CD4-positive, CD25-positive, alpha-beta regulatory T cell (primary cell): ENCODE measurements around the gene COL4A2. TPM values are rescaled to one million over a fixed set of nuclear protein-coding genes. Genes with fewer than 3 reads are reported as not detected.
A peak's percentile ranks its signal among the peaks of the same experiment; 100 is the strongest.

Experiments used
- ATAC-seq, 2 donors: fragments of 150-1000 bp; cut with Tn5 transposase; one replicate each; pipeline ENCODE4 v1.10.0; 2021; ENCODE audit warnings: low read depth in 2 of 2, moderate number of reproducible peaks in 2 of 2, moderate library complexity in 1 of 2
- DNase-seq, 3 donors: peaks; one replicate each; pipeline versions ENCODE4 v3.0.0 to v3.0.0-alpha.2; 2012 to 2022; ENCODE audit warnings: mixed read lengths in 1 of 3
- H3K27ac ChIP-seq: one replicate; pipeline ENCODE4 v1.7.0; 2013; ENCODE audit warnings: mild to moderate bottlenecking, low read length; ENCODE audit not compliant: insufficient read depth, poor library complexity, severe bottlenecking
- H3K27me3 ChIP-seq: one replicate; pipeline ENCODE4 v1.7.0; 2013; ENCODE audit warnings: low read length; ENCODE audit not compliant: control insufficient read depth, insufficient read depth
- H3K36me3 ChIP-seq: one replicate; pipeline ENCODE4 v1.7.0; 2013; ENCODE audit warnings: mild to moderate bottlenecking, low read length, moderate library complexity; ENCODE audit not compliant: control insufficient read depth, insufficient read depth
- H3K4me1 ChIP-seq: 2 replicates; pipeline ENCODE4 v1.7.0; 2013; ENCODE audit warnings: mild to moderate bottlenecking, low read length; ENCODE audit not compliant: insufficient read depth, control insufficient read depth, poor library complexity, severe bottlenecking
- H3K4me3 ChIP-seq: one replicate; pipeline ENCODE4 v1.7.0; 2013; ENCODE audit warnings: low read depth, mild to moderate bottlenecking, low read length, moderate library complexity
- H3K9me3 ChIP-seq, 2 experiments: 1 replicate in 1 of 2; 2 replicates in 1 of 2; pipeline ENCODE4 v1.7.0; 2013; ENCODE audit warnings: low read length in 2 of 2, mild to moderate bottlenecking in 1 of 2, moderate library complexity in 1 of 2; ENCODE audit not compliant: control insufficient read depth in 2 of 2
- H3K27ac Mint-ChIP-seq, 3 donors: one replicate each; pipeline ENCODE4 v1.8.0; 2020 to 2022; ENCODE audit warnings: mild to moderate bottlenecking in 3 of 3, mixed read lengths in 3 of 3, moderate library complexity in 2 of 3
- H3K27me3 Mint-ChIP-seq: one replicate; pipeline ENCODE4 v1.8.0; 2022; ENCODE audit warnings: mild to moderate bottlenecking, mixed read lengths
- H3K36me3 Mint-ChIP-seq: one replicate; pipeline ENCODE4 v1.8.0; 2020; ENCODE audit warnings: mixed read lengths
- H3K4me1 Mint-ChIP-seq, 4 donors: one replicate each; pipeline ENCODE4 v1.8.0; 2020 to 2022; ENCODE audit warnings: mixed read lengths in 4 of 4, mild to moderate bottlenecking in 1 of 4
- H3K4me3 Mint-ChIP-seq, 4 donors: one replicate each; pipeline ENCODE4 v1.8.0; 2020 to 2022; ENCODE audit warnings: mild to moderate bottlenecking in 4 of 4, mixed read lengths in 4 of 4, moderate library complexity in 3 of 4
- H3K9me3 Mint-ChIP-seq, 7 donors: one replicate each; pipeline ENCODE4 v1.8.0; 2020 to 2022; ENCODE audit warnings: mixed read lengths in 7 of 7, mild to moderate bottlenecking in 3 of 7, moderate library complexity in 2 of 7
- polyA plus RNA-seq, 4 donors: library from polyadenylated mRNA; unstranded; fragments of 300-500 nt; fragmentation: Illumina TruSeq; gene quantifications; one replicate each; pipeline ENCODE4 v1.2.3, GENCODE V29; 2021
- total RNA-seq: library from RNA; stranded (reverse); gene quantifications from one replicate; pipeline ENCODE4 v1.2.3, GENCODE V29; 2022

The COL4A2 gene
- total and polyA plus RNA-seq, 5 donors from 2014 or later = not detected

DNA sequence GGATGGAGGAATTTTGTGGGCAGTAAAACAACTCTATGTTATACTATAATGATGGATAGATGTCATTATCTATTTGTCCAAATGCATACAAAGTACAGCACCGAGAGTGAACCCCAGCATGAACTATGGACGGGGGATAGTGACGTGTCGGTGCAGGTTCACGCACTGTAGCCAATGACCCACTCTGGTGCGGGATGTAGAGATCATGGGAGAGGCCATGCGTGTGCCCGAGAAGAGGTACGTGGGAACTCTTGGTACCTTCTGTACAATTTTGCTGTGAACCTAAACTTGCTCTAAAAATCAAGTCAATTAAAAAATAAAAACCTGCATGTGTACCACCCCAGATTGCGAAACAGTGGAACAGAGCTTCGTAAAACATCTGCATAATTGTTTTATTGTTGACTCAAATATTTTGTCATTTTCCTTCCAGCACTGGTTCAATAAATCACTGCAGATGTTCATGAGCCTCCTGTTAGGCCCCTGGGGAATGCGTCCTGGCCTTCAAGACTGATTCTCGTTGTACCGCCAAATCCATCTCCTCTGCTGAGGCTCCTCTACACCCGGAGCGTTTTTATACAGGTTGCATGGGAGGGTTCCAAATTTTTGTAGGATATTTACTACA is 31.0 kb upstream of the COL4A2 start:
- Histone ChIP-seq H3K36me3 (no peaks in the 10 kb centered on the region), H3K9me3 (no peaks in the 10 kb centered on the region), H3K4me3 (no peak overlapping the region), H3K27me3 (no peaks in the 10 kb centered on the region), H3K4me1 (no peaks in the 10 kb centered on the region), H3K27ac (no peak overlapping the region)
- Mint-ChIP-seq H3K9me3 (no peaks in the 10 kb centered on the region), H3K27ac (no peak overlapping the region), H3K36me3 (no peaks in the 10 kb centered on the region), H3K4me3 (no peak overlapping the region), H3K27me3 (no peaks in the 10 kb centered on the region), H3K4me1 (no peaks in the 10 kb centered on the region)
- no peak for ATAC-seq
- DNase-seq = no peak

DNA sequence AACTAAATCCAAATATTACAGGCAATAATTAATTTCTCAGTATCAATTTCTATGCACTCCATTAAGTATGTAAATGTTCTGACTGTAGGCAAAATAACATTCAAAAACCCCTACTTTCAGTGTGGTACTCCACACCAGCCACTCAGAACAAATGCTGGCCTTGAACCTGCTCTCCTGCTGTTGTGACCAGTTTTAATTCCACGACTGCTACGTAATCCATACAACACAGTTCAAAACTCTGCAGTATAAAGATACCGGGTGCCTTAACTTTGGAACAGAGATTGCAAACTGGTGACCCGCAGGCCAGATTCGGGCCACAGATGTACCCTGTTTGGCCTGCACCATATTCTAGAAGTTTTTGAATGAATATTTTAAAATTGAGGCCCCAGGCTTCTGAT is 30.5 kb upstream of the COL4A2 start:
- Mint-ChIP-seq H3K27ac (no peak overlapping the region), H3K4me1 (no peaks in the 10 kb centered on the region), H3K27me3 (no peaks in the 10 kb centered on the region), H3K4me3 (no peak overlapping the region), H3K9me3 (no peaks in the 10 kb centered on the region), H3K36me3 (no peaks in the 10 kb centered on the region)
- H3K4me1 ChIP-seq = no peaks in the 10 kb centered on the region
- ATAC-seq = no peak
- H3K27me3 ChIP-seq = no peaks in the 10 kb centered on the region
- H3K36me3 ChIP-seq = no peaks in the 10 kb centered on the region
- H3K4me3 ChIP-seq = no peak overlapping the region
- H3K27ac ChIP-seq = no peak overlapping the region
- no peaks in the 10 kb centered on the region for H3K9me3 ChIP-seq
- no peak for DNase-seq

DNA sequence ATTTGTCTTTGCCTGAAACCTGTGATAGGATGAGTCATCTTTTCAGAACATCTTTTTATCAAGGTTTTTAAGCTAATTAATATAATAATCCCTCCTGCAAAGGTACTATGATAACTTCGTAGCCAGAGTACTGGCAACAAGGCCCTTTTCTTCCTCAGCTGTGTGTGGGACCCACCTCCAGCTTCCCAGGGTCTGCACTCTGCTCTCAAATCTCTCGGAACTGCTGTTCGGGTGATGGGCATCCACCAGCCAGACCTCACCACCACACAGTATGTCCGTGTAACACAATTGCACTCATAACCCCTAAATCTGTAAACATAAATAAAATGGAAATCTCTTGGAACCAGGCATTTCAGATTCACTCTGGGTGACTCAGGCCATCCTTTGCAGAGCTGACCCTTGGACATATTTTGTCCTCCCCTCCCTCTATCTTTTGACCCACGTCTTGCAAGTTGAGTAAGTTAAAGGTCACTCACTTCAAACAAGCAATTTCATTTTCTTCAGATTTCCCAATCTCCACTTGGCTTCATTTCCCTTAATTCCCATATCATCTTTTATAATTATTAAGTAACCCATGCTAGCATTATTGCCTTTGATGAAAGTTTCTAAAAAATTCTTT is 29.6 kb upstream of the COL4A2 start:
- H3K9me3 Mint-ChIP-seq = no peaks in the 10 kb centered on the region
- H3K27me3 ChIP-seq = no peaks in the 10 kb centered on the region
- H3K36me3 Mint-ChIP-seq = no peaks in the 10 kb centered on the region
- H3K4me1 ChIP-seq = no peaks in the 10 kb centered on the region
- ATAC-seq = no peak
- H3K27ac ChIP-seq = no peak overlapping the region
- no peak for DNase-seq
- H3K9me3 ChIP-seq = no peaks in the 10 kb centered on the region
- no peak overlapping the region for H3K4me3 Mint-ChIP-seq
- no peak overlapping the region for H3K4me3 ChIP-seq
- no peaks in the 10 kb centered on the region for H3K4me1 Mint-ChIP-seq
- peaks cover 3% of the 10 kb centered on the region for H3K27me3 Mint-ChIP-seq
- no peak overlapping the region for H3K27ac Mint-ChIP-seq
- no peaks in the 10 kb centered on the region for H3K36me3 ChIP-seq

DNA sequence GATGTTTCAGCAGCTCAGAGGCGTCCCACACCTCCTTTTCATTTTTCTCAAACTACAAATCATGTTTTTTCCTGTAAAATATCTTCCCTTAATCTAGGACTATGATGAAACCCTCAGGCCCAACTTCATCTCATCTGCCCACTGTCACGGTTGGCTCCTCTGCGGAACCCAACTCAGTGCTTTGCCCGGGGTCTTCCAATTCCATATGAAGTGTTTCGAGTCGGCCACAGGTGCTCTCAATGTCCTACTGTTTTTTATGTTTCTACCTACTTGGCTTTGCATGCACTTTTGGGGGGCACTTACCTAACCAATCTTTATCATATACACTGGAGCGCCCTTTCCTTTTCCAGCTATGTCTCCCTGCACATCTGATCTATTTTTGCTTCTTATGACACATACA is 28.2 kb upstream of the COL4A2 start:
- Mint-ChIP-seq H3K27me3 (peaks cover 6% of the 10 kb centered on the region), H3K36me3 (no peaks in the 10 kb centered on the region), H3K4me3 (no peak overlapping the region), H3K9me3 (no peaks in the 10 kb centered on the region), H3K4me1 (no peaks in the 10 kb centered on the region), H3K27ac (peak overlapping the region in 1 of 3 donors; percentile 16)
- Histone ChIP-seq H3K27me3 (no peaks in the 10 kb centered on the region), H3K9me3 (no peaks in the 10 kb centered on the region), H3K27ac (no peak overlapping the region), H3K4me1 (no peaks in the 10 kb centered on the region), H3K4me3 (no peak overlapping the region), H3K36me3 (no peaks in the 10 kb centered on the region)
- DNase-seq (no peak), ATAC-seq (no peak)

DNA sequence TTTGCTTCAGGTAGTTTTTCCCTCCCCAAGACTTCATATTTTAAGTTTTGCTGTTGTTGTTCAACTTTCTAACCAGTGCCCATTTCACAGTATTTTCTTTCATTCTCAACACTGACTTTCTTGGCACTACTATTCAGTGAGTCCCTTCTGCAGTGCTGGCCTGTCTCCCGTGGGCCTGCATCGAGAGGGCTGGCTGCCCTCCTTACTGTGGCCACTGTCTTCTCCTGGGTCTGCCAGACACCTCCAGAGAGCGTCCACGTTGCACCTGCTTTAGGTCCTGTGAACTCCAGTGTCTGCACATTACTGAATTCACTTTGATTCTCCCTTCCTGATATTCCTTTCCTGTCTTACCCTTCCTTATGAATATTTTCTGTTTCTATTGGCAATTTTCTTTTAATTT is 27.4 kb upstream of the COL4A2 start:
- H3K36me3 ChIP-seq = no peaks in the 10 kb centered on the region
- DNase-seq = no peak
- no peaks in the 10 kb centered on the region for H3K4me1 ChIP-seq
- H3K36me3 Mint-ChIP-seq = no peaks in the 10 kb centered on the region
- no peak overlapping the region for H3K27ac Mint-ChIP-seq
- no peaks in the 10 kb centered on the region for H3K4me1 Mint-ChIP-seq
- H3K27ac ChIP-seq = no peak overlapping the region
- H3K27me3 Mint-ChIP-seq = peaks cover 6% of the 10 kb centered on the region
- H3K9me3 ChIP-seq = no peaks in the 10 kb centered on the region
- no peak overlapping the region for H3K4me3 ChIP-seq
- no peaks in the 10 kb centered on the region for H3K9me3 Mint-ChIP-seq
- H3K4me3 Mint-ChIP-seq = no peak overlapping the region
- no peaks in the 10 kb centered on the region for H3K27me3 ChIP-seq
- no peak for ATAC-seq

DNA sequence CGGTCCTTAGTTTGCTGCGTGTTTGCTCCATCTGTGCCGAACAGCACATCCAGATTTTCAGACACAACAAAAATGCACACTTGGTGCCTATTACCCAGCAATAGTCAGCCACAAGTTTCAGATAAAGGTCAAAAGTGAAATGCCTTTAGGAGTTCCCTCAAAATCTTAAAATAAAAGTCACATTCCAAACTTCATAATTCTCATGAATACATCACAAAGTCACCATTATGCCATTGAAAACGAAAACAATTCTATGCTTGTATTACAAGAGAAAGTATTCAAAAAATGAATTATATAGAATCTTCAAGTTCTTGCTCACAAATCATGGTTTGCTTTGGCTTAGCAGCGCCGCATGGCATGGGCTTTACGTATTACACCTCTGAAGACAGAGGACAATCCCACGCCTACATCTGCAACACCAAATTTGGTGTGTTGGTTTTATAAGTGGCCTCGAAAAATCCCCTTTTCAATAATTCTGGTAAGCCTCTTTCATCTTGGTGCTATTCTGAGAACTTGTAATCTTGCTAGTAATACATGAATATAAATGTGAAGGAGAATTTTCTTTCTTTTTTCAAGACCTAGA is 26.8 kb upstream of the COL4A2 start:
- Mint-ChIP-seq H3K4me3 (no peak overlapping the region), H3K27ac (no peak overlapping the region), H3K4me1 (no peaks in the 10 kb centered on the region), H3K9me3 (no peaks in the 10 kb centered on the region), H3K36me3 (no peaks in the 10 kb centered on the region), H3K27me3 (peaks cover 6% of the 10 kb centered on the region)
- H3K36me3 ChIP-seq = no peaks in the 10 kb centered on the region
- H3K4me3 ChIP-seq = no peak overlapping the region
- no peak overlapping the region for H3K27ac ChIP-seq
- ATAC-seq = no peak
- DNase-seq = no peak
- no peaks in the 10 kb centered on the region for H3K27me3 ChIP-seq
- H3K9me3 ChIP-seq = no peaks in the 10 kb centered on the region
- H3K4me1 ChIP-seq = no peaks in the 10 kb centered on the region

DNA sequence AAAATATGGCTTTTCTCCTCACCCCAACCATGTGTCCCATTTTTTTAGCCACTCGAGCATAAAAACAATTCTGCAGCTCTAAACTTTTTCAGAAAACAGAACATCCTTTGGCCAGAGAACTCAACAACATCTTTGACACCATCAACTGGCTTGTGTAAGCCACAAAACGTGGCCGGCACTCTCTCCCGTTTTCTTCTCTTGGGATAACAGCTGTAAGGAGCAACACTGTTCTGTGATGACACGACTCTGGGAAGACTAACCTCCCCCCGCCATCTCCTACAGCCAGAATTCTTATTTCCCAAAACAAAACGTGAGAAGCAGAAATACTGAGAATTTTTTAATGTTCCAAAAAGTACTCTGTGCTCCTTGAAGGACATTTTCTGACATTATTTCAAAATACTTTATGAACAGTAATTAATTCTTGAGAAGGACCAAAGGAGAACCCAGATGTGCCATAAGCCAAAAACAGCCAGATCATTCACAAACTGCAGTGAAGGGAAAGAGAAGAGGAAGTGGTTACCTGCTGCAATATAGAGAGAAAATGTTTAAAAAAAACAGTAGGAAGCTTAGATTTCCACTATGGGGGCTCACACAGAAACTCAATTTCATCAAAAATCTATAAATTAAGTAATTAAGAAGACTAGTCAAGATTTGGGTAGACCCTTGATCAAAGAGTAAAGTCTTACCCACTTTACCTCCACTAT is 25.9 kb upstream of the COL4A2 start:
- Mint-ChIP-seq H3K36me3 (no peaks in the 10 kb centered on the region), H3K4me3 (no peak overlapping the region), H3K4me1 (no peaks in the 10 kb centered on the region), H3K9me3 (no peaks in the 10 kb centered on the region), H3K27ac (no peak overlapping the region), H3K27me3 (peaks cover 10% of the 10 kb centered on the region)
- Histone ChIP-seq H3K36me3 (no peaks in the 10 kb centered on the region), H3K4me1 (no peaks in the 10 kb centered on the region), H3K4me3 (no peak overlapping the region), H3K27ac (no peak overlapping the region), H3K9me3 (no peaks in the 10 kb centered on the region), H3K27me3 (no peaks in the 10 kb centered on the region)
- no peak for ATAC-seq
- no peak for DNase-seq
